HG03159 (cell line): ENCODE results near the gene RNF213.

ENCODE experiments used
- ATAC-seq: cut with Tn5 transposase; IDR thresholded peaks from one replicate; pipeline ENCODE4 v1.9.1; 2021; ENCODE audit warnings: mild to moderate bottlenecking, moderate library complexity; ENCODE audit not compliant: unreplicated experiment

RNF213 gene

DNA sequence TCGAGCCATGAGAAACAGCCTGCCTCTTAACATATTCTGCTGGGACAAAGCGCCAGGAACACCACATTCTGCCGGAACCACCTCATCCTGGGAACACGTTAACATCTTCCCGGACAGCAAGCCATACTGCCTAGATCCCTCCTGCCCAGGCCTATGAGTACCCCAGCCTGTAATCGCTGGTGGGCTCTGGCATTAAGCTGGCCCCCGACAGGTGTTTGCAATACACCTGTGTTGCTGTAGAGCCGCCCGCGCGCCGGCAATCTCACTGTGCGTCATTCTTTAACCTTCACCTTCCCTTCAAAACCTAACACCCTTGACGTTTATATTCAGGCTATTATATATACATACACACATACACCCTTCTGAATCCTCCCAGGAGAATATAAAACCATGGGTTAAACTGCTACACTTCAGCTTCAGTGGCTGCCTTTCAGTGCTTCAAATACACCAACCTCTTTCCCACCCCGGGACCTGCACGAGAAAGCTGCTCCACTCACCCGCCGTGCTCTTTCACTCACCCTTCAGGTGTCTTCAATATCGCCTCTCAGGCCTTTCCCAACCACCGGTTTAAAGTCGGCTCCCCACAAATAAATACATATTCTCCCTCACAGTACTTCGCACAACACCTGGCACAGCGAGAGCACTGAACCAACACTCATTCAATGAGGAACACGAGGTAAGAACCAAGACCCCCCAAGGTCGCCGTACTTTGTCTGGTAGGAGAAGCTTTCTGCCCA is 153.3 kb downstream of the RNF213 start:
- ATAC-seq: no peak

- no peak for ATAC-seq
Observed at GRCh38 chr17:80414508-80414802, 153.8 kb downstream of the RNF213 start.

DNA sequence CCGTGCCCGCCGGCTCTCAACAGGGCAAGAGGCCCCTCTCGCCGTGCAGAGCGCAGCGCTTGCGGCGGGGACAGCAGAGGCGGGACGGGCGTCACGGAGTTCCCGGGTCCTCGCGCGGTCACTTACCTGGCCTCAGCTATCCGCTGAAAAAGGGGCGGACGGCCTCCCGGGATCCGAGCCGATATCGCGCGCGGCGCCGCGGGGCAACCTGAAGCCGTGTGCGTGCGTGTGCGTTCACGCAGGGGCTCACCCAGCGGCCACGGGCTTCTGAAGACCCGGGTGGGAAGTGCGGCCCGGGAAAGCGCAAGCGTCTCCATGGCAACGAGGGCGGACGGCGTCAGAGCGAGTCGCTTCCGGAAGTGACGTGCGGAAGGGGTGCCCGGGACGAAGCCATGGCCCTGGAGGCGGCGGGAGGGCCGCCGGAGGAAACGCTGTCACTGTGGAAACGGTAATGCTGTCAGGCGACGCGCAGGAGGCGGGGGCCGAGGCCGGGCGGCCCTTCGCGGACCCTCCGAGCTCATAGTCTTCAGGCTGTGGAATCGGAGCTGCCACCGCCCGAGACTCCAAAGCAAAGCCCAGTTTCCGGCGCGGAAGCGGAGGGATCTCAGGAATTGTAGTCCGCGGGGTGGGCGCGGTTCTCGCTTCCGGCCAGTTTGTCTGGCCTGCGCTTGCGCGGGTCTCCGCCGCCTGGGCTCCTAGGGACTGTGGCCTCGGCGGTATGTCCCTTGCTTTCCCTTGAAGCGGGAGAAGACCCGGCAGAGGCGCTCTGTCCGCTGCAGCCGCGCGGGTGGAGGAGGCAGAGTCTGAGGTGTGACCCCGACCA is 154.4 kb downstream of the RNF213 start, which contains the start of gene ENDOV:
ENDOV (plus strand) TSS at position 365 of the 823 bp plus-strand sequence; CDS start at position 393, 28 bp downstream.
- ATAC-seq: peak; percentile 89

DNA sequence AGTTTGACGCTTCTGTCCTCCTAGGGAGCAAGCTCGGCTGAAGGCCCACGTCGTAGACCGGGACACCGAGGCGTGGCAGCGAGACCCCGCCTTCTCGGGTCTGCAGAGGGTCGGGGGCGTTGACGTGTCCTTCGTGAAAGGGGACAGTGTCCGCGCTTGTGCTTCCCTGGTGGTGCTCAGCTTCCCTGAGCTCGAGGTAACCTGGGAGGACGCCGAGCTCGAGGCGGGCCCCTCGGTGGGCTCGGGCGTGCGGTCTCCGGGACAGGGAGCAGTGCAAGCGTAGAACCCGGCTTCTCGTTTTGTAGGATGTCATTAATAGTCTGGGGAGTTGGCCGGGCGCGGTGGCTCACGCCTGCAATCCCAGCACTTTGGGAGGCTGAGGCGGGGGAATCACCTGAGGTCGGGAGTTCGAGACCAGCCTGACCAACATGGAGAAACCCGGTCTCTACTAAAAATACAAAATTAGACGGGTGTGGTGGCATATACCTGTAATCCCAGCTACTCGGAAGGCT is 155.0 kb downstream of the RNF213 start:
- ATAC-seq: no peak

DNA sequence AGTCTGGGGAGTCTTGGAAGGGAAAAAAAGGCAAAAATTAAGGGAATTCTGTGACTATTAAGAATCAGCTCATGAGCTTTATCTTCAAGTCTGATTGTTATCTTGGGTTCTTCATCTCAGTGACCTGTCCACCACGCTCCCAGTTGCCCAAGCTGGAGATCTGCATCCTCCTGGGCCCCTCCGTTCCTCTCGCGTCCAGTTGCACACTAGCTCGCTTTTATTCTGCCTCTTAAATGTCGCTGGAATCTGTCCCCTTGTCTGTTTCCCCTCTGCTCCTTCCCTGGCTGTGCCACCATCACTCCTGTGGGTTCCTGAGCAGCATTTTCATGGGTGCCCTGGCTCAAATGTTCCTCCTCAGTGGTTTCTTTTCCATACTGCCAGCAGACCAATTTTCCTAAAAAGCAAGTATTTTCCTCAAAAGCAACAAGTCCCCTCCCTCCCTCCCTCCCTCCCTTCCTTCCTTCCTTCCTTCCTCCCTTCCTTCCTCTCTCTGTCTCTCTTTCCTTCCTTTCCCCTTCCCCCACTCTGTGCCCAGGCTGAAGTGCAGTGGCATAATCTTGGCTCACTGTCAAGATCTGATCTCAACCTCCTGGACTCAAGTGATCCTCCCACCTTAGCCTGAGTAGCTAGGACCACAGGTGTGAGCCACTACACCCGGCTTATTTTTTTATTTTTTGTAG is 155.7 kb downstream of the RNF213 start:
- no peak for ATAC-seq

DNA sequence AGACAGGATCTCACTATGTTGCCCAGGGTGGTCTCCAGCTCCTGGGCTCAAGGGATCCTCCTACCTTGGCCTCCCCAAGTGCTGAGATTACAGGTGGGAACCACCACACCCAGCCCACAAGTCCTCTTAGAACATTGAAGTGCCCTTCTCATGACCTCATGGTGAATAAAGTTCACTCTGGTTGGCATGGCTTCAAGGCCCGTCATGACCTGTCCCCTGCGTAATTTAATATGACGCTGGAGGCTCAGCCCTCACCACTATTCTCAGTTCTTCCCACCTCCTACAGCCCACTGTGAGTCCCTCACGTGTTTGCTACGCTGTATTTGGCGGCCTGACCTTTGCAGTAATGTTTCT is 156.3 kb downstream of the RNF213 start:
- no peak for ATAC-seq

- no peak for ATAC-seq
Observed at GRCh38 chr17:80418589-80418988, 157.9 kb downstream of the RNF213 start.

- ATAC-seq: no peak
Observed at GRCh38 chr17:80419255-80419654, 158.6 kb downstream of the RNF213 start.

GRCh38 chr17:80421381-80422090 is 160.9 kb downstream of the RNF213 start:
- no peak for ATAC-seq

GRCh38 chr17:80422276-80422675 is 161.6 kb downstream of the RNF213 start:
- no peak for ATAC-seq

- ATAC-seq: no peak
Observed at GRCh38 chr17:80422981-80423380, 162.3 kb downstream of the RNF213 start.

DNA sequence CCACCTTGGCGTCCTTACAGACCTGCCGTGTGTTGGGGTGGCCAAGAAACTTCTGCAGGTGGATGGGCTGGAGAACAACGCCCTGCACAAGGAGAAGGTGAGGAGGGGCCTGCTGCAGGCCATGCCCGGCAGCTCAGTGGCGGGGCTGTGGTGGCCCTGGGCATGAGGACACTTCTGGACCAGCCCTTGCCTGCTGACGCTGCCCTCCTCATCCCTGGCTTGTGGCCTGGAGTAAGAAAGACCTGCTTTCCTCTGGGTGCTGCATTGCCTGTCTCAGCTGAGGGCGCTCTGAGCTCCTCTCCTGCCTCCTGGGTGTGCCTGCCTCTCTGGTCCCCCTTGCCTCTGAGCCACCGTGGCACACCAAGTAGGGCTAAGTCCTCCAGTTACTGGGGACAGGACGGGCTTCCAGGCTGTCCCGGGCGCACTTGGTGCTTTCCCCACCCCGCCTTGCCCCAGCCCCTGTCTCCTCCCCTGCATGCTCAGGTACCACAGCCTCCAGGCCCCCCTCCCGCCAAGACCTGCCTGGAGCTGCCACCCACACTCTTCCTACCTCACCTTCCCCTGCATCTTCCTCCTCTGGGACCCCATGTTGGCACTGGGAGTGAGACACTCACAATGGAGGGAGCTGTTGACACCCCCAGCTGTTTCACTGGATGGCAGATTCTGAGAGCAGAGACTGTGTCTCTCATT is 163.0 kb downstream of the RNF213 start:
- ATAC-seq: no peak

DNA sequence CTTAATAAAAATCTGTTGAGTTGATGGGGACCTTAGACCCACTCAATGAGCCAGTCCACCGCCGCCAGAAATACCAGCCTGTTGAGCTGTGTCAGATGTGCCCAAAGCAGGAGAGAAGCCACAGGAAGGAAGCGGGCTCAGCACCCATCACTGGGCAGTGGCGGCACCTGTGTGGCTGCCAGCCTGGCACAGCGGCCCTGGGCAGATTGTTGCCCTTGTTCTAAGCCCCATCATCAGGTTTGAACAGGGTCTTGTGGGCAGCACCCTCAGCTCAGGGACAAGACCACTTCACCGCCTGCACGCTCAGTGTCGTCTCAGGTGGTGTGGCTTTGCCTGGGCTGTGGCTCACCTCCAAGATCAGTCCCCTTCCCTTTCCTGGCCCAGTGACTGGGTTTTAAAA is 163.6 kb downstream of the RNF213 start:
- ATAC-seq: no peak

GRCh38 chr17:80424878-80425765 is 164.5 kb downstream of the RNF213 start:
- no peak for ATAC-seq

DNA sequence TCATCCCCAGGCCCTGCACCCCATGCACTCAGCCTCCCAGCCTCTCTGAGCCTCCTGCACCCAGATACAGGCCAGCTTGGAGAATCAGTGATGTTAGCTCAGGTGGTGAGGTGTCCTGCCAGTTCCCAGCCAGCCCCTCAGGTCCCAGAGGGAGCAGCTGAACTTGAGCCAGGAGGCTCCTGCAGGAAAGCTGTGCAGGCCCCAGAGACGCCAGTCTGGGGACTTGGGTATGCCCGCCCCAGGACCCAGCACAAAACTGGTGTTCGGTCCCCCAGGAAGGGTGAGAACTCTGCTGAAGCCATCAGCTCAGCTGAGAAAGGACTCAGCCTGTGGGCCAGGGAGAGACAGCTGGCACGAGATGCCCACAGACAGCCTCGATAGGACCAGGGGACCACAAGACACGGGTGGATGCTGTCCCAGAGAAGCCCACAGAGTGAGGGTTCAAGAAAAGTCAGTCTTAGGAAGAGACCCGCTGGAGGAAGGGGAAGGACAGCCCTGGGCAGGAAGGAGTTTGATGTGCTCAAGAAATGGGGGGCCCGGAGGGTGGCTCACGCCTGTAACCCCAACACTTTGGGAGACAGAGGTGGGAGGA is 165.3 kb downstream of the RNF213 start:
- ATAC-seq: no peak

- peak; percentile 52 for ATAC-seq
Observed at GRCh38 chr17:80426671-80427326, 166.1 kb downstream of the RNF213 start.

GRCh38 chr17:80427366-80428282 is 167.0 kb downstream of the RNF213 start:
- no peak for ATAC-seq
